Measurements from ENCODE around the gene TAP2. TPM values are rescaled to one million over a fixed set of nuclear protein-coding genes. Genes with fewer than 3 reads are reported as not detected.
"Not testable (repeated sequence)": the region's sequence is repeated elsewhere in the genome, so short reads cannot be mapped to it uniquely, and the experiment has no call there.

Gene TAP2
- 10 to 100 TPM; 12.6 to 17.4 (median 13.1) TPM for polyA plus RNA-seq (ENCODE audit: insufficient read length in 4 of 4)

- DNase-seq (ENCODE audit: low read depth in 4 of 4, low spot score in 2 of 4): peak; percentile 74 to 92 (median 87)
These were observed at the start of gene TAP2 for GRCh38 chr6:32838114-32838958. TAP2 (minus strand) TSS chr6:32838739; CDS start chr6:32838233, 506 bp downstream.

GRCh38 chr6:32887616-32888015 lies 49.1 kb upstream of the TAP2 start:
- no peak for DNase-seq (ENCODE audit: low read depth in 4 of 4, low spot score in 2 of 4)

- no peak for DNase-seq (ENCODE audit: low read depth in 4 of 4, low spot score in 2 of 4)
These were observed 48.3 kb upstream of the TAP2 start for GRCh38 chr6:32886681-32887383.

- peak; percentile 25 to 77 (median 61) for DNase-seq (ENCODE audit: low read depth in 4 of 4, low spot score in 2 of 4)
These were observed 47.3 kb upstream of the TAP2 start for GRCh38 chr6:32885698-32886286.

GRCh38 chr6:32883789-32884188 lies 45.2 kb upstream of the TAP2 start:
- DNase-seq (ENCODE audit: low read depth in 4 of 4, low spot score in 2 of 4): no peak

- DNase-seq (ENCODE audit: low read depth in 4 of 4, low spot score in 2 of 4): no peak
These were observed 44.3 kb upstream of the TAP2 start for GRCh38 chr6:32882879-32883250.

GRCh38 chr6:32880962-32881361 lies 42.4 kb upstream of the TAP2 start:
- not testable (repeated sequence) for DNase-seq (ENCODE audit: low read depth in 4 of 4, low spot score in 2 of 4)

- DNase-seq (ENCODE audit: low read depth in 4 of 4, low spot score in 2 of 4): no peak
These were observed 41.2 kb upstream of the TAP2 start for GRCh38 chr6:32879691-32880090.

GRCh38 chr6:32876603-32877002 lies 38.1 kb upstream of the TAP2 start:
- no peak for DNase-seq (ENCODE audit: low read depth in 4 of 4, low spot score in 2 of 4)

GRCh38 chr6:32873947-32874346 lies 35.4 kb upstream of the TAP2 start:
- not testable (repeated sequence) for DNase-seq (ENCODE audit: low read depth in 4 of 4, low spot score in 2 of 4)

GRCh38 chr6:32868257-32868788 lies 29.8 kb upstream of the TAP2 start:
- peak in 3 of 4 donors; percentile 64 to 84 (median 69) for DNase-seq (ENCODE audit: low read depth in 4 of 4, low spot score in 2 of 4)

GRCh38 chr6:32867554-32868256 lies 29.2 kb upstream of the TAP2 start:
- DNase-seq (ENCODE audit: low read depth in 4 of 4, low spot score in 2 of 4): no peak

GRCh38 chr6:32867022-32867477 lies 28.5 kb upstream of the TAP2 start:
- no peak for DNase-seq (ENCODE audit: low read depth in 4 of 4, low spot score in 2 of 4)

GRCh38 chr6:32865724-32866443 lies 27.3 kb upstream of the TAP2 start:
- no peak for DNase-seq (ENCODE audit: low read depth in 4 of 4, low spot score in 2 of 4)

- DNase-seq (ENCODE audit: low read depth in 4 of 4, low spot score in 2 of 4): no peak
These were observed 24.2 kb upstream of the TAP2 start for GRCh38 chr6:32862725-32863124.

GRCh38 chr6:32860674-32861073 lies 22.1 kb upstream of the TAP2 start:
- no peak for DNase-seq (ENCODE audit: low read depth in 4 of 4, low spot score in 2 of 4)

GRCh38 chr6:32858194-32858593 lies 19.7 kb upstream of the TAP2 start:
- no peak for DNase-seq (ENCODE audit: low read depth in 4 of 4, low spot score in 2 of 4)

GRCh38 chr6:32857156-32857891 lies 18.8 kb upstream of the TAP2 start:
- no peak for DNase-seq (ENCODE audit: low read depth in 4 of 4, low spot score in 2 of 4)
